HepG2 (cell line): ENCODE data around the gene MPIG6B. TPM values are rescaled to one million over a fixed set of nuclear protein-coding genes. Genes with fewer than 3 reads are reported as not detected.
A peak's percentile ranks its signal among the peaks of the same experiment; 100 is the strongest.

ENCODE experiments used
- ATF4 ChIP-seq, 2 experiments: fragments of 450-650 bp in 1 of 2; sonication (generic) in 1 of 2; formaldehyde crosslinking; IDR thresholded peaks; 2 replicates each; pipeline versions ENCODE4 v1.5.0 to v1.8.0; 2020 to 2022; ENCODE audit warnings: mild to moderate bottlenecking in 1 of 2, missing genetic modification reagents in 1 of 2
- JARID2 ChIP-seq: sonication (generic); formaldehyde crosslinking; IDR thresholded peaks from 2 replicates; pipeline ENCODE4 v1.8.1; 2023; ENCODE audit warnings: missing genetic modification reagents, inconsistent platforms; ENCODE audit not compliant: insufficient replicate concordance
- POLR2AphosphoS5 ChIP-seq: IDR thresholded peaks from 2 replicates; pipeline ENCODE4 v1.6.1; 2012; ENCODE audit warnings: low read depth, low read length
- RBFOX2 ChIP-seq: fragments of 200-400 bp; formaldehyde crosslinking; IDR thresholded peaks from 2 replicates; pipeline ENCODE4 v1.6.1; 2017; ENCODE audit warnings: low read depth, mild to moderate bottlenecking, low read length
- SAP130 ChIP-seq: IDR thresholded peaks from 2 replicates; pipeline ENCODE4 v1.6.1; 2016; ENCODE audit warnings: low read depth
- SIN3B ChIP-seq: fragments of 150-350 bp; IDR thresholded peaks from 2 replicates; pipeline ENCODE4 v1.6.1; 2014; ENCODE audit warnings: low read length
- SMAD9 ChIP-seq: sonication (generic); formaldehyde crosslinking; IDR thresholded peaks from 2 replicates; pipeline ENCODE4 v1.5.1; 2020; ENCODE audit warnings: mild to moderate bottlenecking, missing genetic modification reagents
- SNAPC5 ChIP-seq: sonication (generic); formaldehyde crosslinking; IDR thresholded peaks from 2 replicates; pipeline ENCODE4 v1.8.1; 2023; ENCODE audit warnings: mild to moderate bottlenecking, missing genetic modification reagents, borderline replicate concordance
- TEAD2 ChIP-seq: sonication (generic); formaldehyde crosslinking; IDR thresholded peaks from 2 replicates; pipeline ENCODE4 v1.9.0; 2021; ENCODE audit warnings: missing genetic modification reagents
- TFE3 ChIP-seq: IDR thresholded peaks from 2 replicates; pipeline ENCODE4 v1.6.1; 2016
- TSC22D2 ChIP-seq: sonication (generic); formaldehyde crosslinking; IDR thresholded peaks from 2 replicates; pipeline ENCODE4 v1.5.1; 2020; ENCODE audit warnings: missing genetic modification reagents, mild to moderate bottlenecking, borderline replicate concordance
- YEATS4 ChIP-seq: sonication (generic); formaldehyde crosslinking; IDR thresholded peaks from 2 replicates; pipeline ENCODE4 v1.4.0; 2020; ENCODE audit warnings: missing genetic modification reagents, borderline replicate concordance
- ZBTB7B ChIP-seq: sonication (generic); formaldehyde crosslinking; IDR thresholded peaks from 2 replicates; pipeline ENCODE4 v1.4.0; 2020; ENCODE audit warnings: missing genetic modification reagents
- ZFP36L1 ChIP-seq: sonication (generic); formaldehyde crosslinking; IDR thresholded peaks from 2 replicates; pipeline ENCODE4 v1.8.0; 2022; ENCODE audit warnings: mild to moderate bottlenecking, missing genetic modification reagents, moderate library complexity
- ZNF121 ChIP-seq: sonication (generic); formaldehyde crosslinking; IDR thresholded peaks from 2 replicates; pipeline ENCODE4 v1.5.0; 2020; ENCODE audit warnings: mild to moderate bottlenecking, missing genetic modification reagents
- ZNF124 ChIP-seq: sonication (generic); formaldehyde crosslinking; IDR thresholded peaks from 2 replicates; pipeline ENCODE4 v1.4.0; 2020; ENCODE audit warnings: missing genetic modification reagents
- ZNF160 ChIP-seq: sonication (generic); formaldehyde crosslinking; IDR thresholded peaks from 2 replicates; pipeline ENCODE4 v1.8.0; 2022; ENCODE audit warnings: mild to moderate bottlenecking, inconsistent platforms, missing genetic modification reagents
- ZNF24 ChIP-seq: fragments of 450-650 bp; IDR thresholded peaks from 2 replicates; pipeline ENCODE4 v1.6.1; 2017; ENCODE audit warnings: antibody characterized with exemption, mild to moderate bottlenecking
- ZNF263 ChIP-seq: sonication (generic); formaldehyde crosslinking; IDR thresholded peaks from 2 replicates; pipeline ENCODE4 v1.4.0; 2020; ENCODE audit warnings: missing genetic modification reagents
- ZNF280B ChIP-seq: sonication (generic); formaldehyde crosslinking; IDR thresholded peaks from 2 replicates; pipeline ENCODE4 v1.5.0; 2020; ENCODE audit warnings: missing genetic modification reagents, mild to moderate bottlenecking, borderline replicate concordance
- ZNF414 ChIP-seq: sonication (generic); formaldehyde crosslinking; IDR thresholded peaks from 2 replicates; pipeline ENCODE4 v1.5.0; 2020; ENCODE audit warnings: missing genetic modification reagents
- ZNF501 ChIP-seq: sonication (generic); formaldehyde crosslinking; IDR thresholded peaks from 2 replicates; pipeline ENCODE4 v1.5.1; 2020; ENCODE audit warnings: mild to moderate bottlenecking, moderate library complexity, missing genetic modification reagents
- ZNF678 ChIP-seq: sonication (generic); formaldehyde crosslinking; IDR thresholded peaks from 2 replicates; pipeline ENCODE4 v1.4.0; 2020; ENCODE audit warnings: mild to moderate bottlenecking, missing genetic modification reagents
- ZNF713 ChIP-seq: sonication (generic); formaldehyde crosslinking; IDR thresholded peaks from 2 replicates; pipeline ENCODE4 v1.4.0; 2020; ENCODE audit warnings: mild to moderate bottlenecking, missing genetic modification reagents
- ZNF768 ChIP-seq: sonication (generic); formaldehyde crosslinking; IDR thresholded peaks from 2 replicates; pipeline ENCODE4 v1.4.0; 2020; ENCODE audit warnings: missing genetic modification reagents
- ZNF841 ChIP-seq: sonication (generic); formaldehyde crosslinking; IDR thresholded peaks from 2 replicates; pipeline ENCODE4 v1.8.1; 2023; ENCODE audit warnings: missing genetic modification reagents, borderline replicate concordance
- ZSCAN30 ChIP-seq: sonication (generic); formaldehyde crosslinking; IDR thresholded peaks from 2 replicates; pipeline ENCODE4 v1.5.0; 2020; ENCODE audit warnings: mild to moderate bottlenecking, missing genetic modification reagents
- polyA plus RNA-seq, 8 experiments: library from polyadenylated mRNA; depleted of rRNA in 3 of 8; stranded (reverse) in 7 of 8; unstranded in 1 of 8; fragments of >200 nt; fragmentation: Illumina TruSeq in 4 of 8; extraction: Trizol in 4 of 8; gene quantifications; 2 replicates each; pipeline versions ENCODE4 v1.2.1 to v1.2.3, GENCODE V29; 2011 to 2016; ENCODE audit warnings: low read depth in 4 of 8, missing spikeins in 1 of 8, mixed read lengths in 1 of 8; ENCODE audit not compliant: insufficient read depth in 1 of 8
- total RNA-seq, 5 experiments: library from RNA; depleted of rRNA; stranded (reverse); fragments of >200 nt; fragmentation: Illumina TruSeq; extraction: Trizol; gene quantifications; 2 replicates each; pipeline ENCODE4 v1.2.3, GENCODE V29; 2016; ENCODE audit warnings: low read depth in 1 of 5

MPIG6B gene
- total and polyA plus RNA-seq, 2 of the 13 experiments (the other 11 are each of a cell fraction or from before 2014, with no cell fraction given), result not detected

GRCh38 chr6:31680226-31681134 lies 42.7 kb upstream of the MPIG6B start, which contains the start of gene LY6G5C (continued):
- TF ChIP-seq ZNF280B, result no peak
- no peak for TF ChIP-seq ZNF121
- TF ChIP-seq ZNF841 (CRISPR knock-in tag), result no peak
- no peak for TF ChIP-seq ZNF713 (CRISPR knock-in tag)
- no peak for TF ChIP-seq ATF4 (CRISPR knock-in tag; IDR thresholded peaks at IDR 0.05)
- TF ChIP-seq ZFP36L1 (CRISPR knock-in tag), result no peak
- TF ChIP-seq TFE3 (CRISPR knock-in tag), result no peak
- no peak for TF ChIP-seq ZNF24
- TF ChIP-seq ZBTB7B (CRISPR knock-in tag), result no peak
- no peak for TF ChIP-seq POLR2AphosphoS5
- TF ChIP-seq SAP130, result peak; percentile 70
- TF ChIP-seq ZSCAN30, result no peak
- peak; percentile 69; the same call in 1 of the 2 replicates for TF ChIP-seq TSC22D2
- peak; percentile 75; the same call in 1 of the 2 replicates for TF ChIP-seq ZNF501 (CRISPR knock-in tag)
- TF ChIP-seq SMAD9 (CRISPR knock-in tag), result no peak
- TF ChIP-seq SNAPC5 (CRISPR knock-in tag), result no peak
- TF ChIP-seq ZNF160 (CRISPR knock-in tag), result no peak
- no peak for TF ChIP-seq SIN3B
- no peak for TF ChIP-seq JARID2 (CRISPR knock-in tag)
- no peak for TF ChIP-seq YEATS4 (CRISPR knock-in tag)
- TF ChIP-seq ZNF124, result 0 out of 2 replicates have a peak, but pooled peaks have one; percentile 45
- TF ChIP-seq TEAD2 (CRISPR knock-in tag), result no peak
- TF ChIP-seq ZNF678 (CRISPR knock-in tag), result no peak
- 0 out of 2 replicates have a peak, but pooled peaks have one; percentile 37 for TF ChIP-seq ZNF263
- TF ChIP-seq ZNF768 (CRISPR knock-in tag), result no peak
- TF ChIP-seq ZNF414, result 0 out of 2 replicates have a peak, but pooled peaks have one; percentile 51
- TF ChIP-seq RBFOX2, result no peak
